H9 (cell line): Measurements from ENCODE around the gene CCIN. TPM values are rescaled to one million over a fixed set of nuclear protein-coding genes. Genes with fewer than 3 reads are reported as not detected.

Source experiments
- DNase-seq: peaks from one replicate; pipeline ENCODE4 v3.0.0-alpha.2; 2017
- H2AFZ ChIP-seq: one replicate; pipeline ENCODE4 v1.6.1; 2013; ENCODE audit warnings: mild to moderate bottlenecking, low read length, control low read depth, moderate library complexity
- H2AK5ac ChIP-seq: 2 replicates; pipeline ENCODE4 v1.6.1; 2013; ENCODE audit warnings: low read length, control low read depth, mixed read lengths; ENCODE audit not compliant: insufficient read length
- H2BK120ac ChIP-seq: one replicate; pipeline ENCODE4 v1.6.1; 2013; ENCODE audit warnings: low read depth, mild to moderate bottlenecking, low read length, control low read depth, inconsistent platforms; ENCODE audit not compliant: poor library complexity, severe bottlenecking
- H2BK12ac ChIP-seq: 2 replicates; pipeline ENCODE4 v1.6.1; 2013; ENCODE audit warnings: low read length, control low read depth, mixed read lengths, low read depth; ENCODE audit not compliant: insufficient read length
- H2BK15ac ChIP-seq: 2 replicates; pipeline ENCODE4 v1.6.1; 2013; ENCODE audit warnings: low read depth, low read length, control low read depth
- H2BK20ac ChIP-seq: one replicate; pipeline ENCODE4 v1.6.1; 2013; ENCODE audit warnings: low read depth, mild to moderate bottlenecking, low read length, control low read depth, inconsistent platforms; ENCODE audit not compliant: poor library complexity, severe bottlenecking
- H2BK5ac ChIP-seq: 2 replicates; pipeline ENCODE4 v1.6.1; 2013; ENCODE audit warnings: low read length, control low read depth, mixed read lengths; ENCODE audit not compliant: insufficient read length
- H3K14ac ChIP-seq: 2 replicates; pipeline ENCODE4 v1.6.1; 2013; ENCODE audit warnings: low read length, control low read depth; ENCODE audit not compliant: insufficient read depth
- H3K18ac ChIP-seq: 2 replicates; pipeline ENCODE4 v1.6.1; 2013; ENCODE audit warnings: low read depth, mild to moderate bottlenecking, mixed read lengths, low read length, control low read depth; ENCODE audit not compliant: insufficient read length
- H3K23ac ChIP-seq: 2 replicates; pipeline ENCODE4 v1.6.1; 2013; ENCODE audit warnings: low read length, control low read depth, mixed read lengths, low read depth; ENCODE audit not compliant: insufficient read length
- H3K23me2 ChIP-seq: 2 replicates; pipeline ENCODE4 v1.6.1; 2013; ENCODE audit warnings: low read depth, mild to moderate bottlenecking, mixed read lengths, low read length, control low read depth; ENCODE audit not compliant: insufficient read length, poor library complexity, severe bottlenecking
- H3K27ac ChIP-seq: 2 replicates; pipeline ENCODE4 v1.5.1; 2013; ENCODE audit warnings: low read length, control low read depth, mixed read lengths, low read depth; ENCODE audit not compliant: insufficient read length
- H3K27me3 ChIP-seq: 2 replicates; pipeline ENCODE4 v1.6.1; 2013; ENCODE audit warnings: low read length, control low read depth, inconsistent platforms; ENCODE audit not compliant: insufficient read depth
- H3K4ac ChIP-seq: 2 replicates; pipeline ENCODE4 v1.6.1; 2013; ENCODE audit warnings: low read depth, mild to moderate bottlenecking, control low read depth, inconsistent platforms, low read length, moderate library complexity
- H3K4me1 ChIP-seq: 2 replicates; pipeline ENCODE4 v1.6.1; 2013; ENCODE audit warnings: low read length, control low read depth, inconsistent platforms; ENCODE audit not compliant: insufficient read depth
- H3K4me2 ChIP-seq: 2 replicates; pipeline ENCODE4 v1.6.1; 2013; ENCODE audit warnings: low read length, control low read depth, mixed read lengths; ENCODE audit not compliant: insufficient read length, insufficient read depth
- H3K56ac ChIP-seq: 2 replicates; pipeline ENCODE4 v1.6.1; 2013; ENCODE audit warnings: low read depth, mild to moderate bottlenecking, mixed read lengths, low read length, control low read depth; ENCODE audit not compliant: insufficient read length
- H3K79me1 ChIP-seq: 2 replicates; pipeline ENCODE4 v1.6.1; 2013; ENCODE audit warnings: low read depth, mild to moderate bottlenecking, moderate library complexity, low read length, control low read depth, inconsistent platforms; ENCODE audit not compliant: insufficient read depth, poor library complexity, severe bottlenecking
- H3K79me2 ChIP-seq: 2 replicates; pipeline ENCODE4 v1.6.1; 2013; ENCODE audit warnings: low read length, control low read depth, inconsistent platforms; ENCODE audit not compliant: insufficient read depth
- H3K9ac ChIP-seq: 2 replicates; pipeline ENCODE4 v1.6.1; 2013; ENCODE audit warnings: low read length, control low read depth, mixed read lengths; ENCODE audit not compliant: insufficient read length; ENCODE audit errors: extremely low read depth
- H3K9me3 ChIP-seq: one replicate; pipeline ENCODE4 v1.6.1; 2013; ENCODE audit warnings: low read depth, low read length, inconsistent platforms; ENCODE audit not compliant: control insufficient read depth
- H3T11ph ChIP-seq: one replicate; pipeline ENCODE4 v1.6.1; 2013; ENCODE audit warnings: mild to moderate bottlenecking, low read length, control low read depth, inconsistent platforms
- H4K20me1 ChIP-seq: one replicate; pipeline ENCODE4 v1.6.1; 2013; ENCODE audit not compliant: control insufficient read depth, insufficient read length, insufficient read depth
- H4K5ac ChIP-seq: 2 replicates; pipeline ENCODE4 v1.6.1; 2013; ENCODE audit warnings: low read depth, mild to moderate bottlenecking, mixed read lengths, low read length, control low read depth; ENCODE audit not compliant: insufficient read length
- H4K8ac ChIP-seq: replicated peaks from 2 replicates; pipeline ENCODE4 v1.6.1; 2013; ENCODE audit warnings: low read length, control low read depth, mixed read lengths, low read depth; ENCODE audit not compliant: insufficient read length
- H4K91ac ChIP-seq: 2 replicates; pipeline ENCODE4 v1.6.1; 2013; ENCODE audit warnings: low read depth, mild to moderate bottlenecking, moderate library complexity, mixed read lengths, low read length, control low read depth; ENCODE audit not compliant: insufficient read length
- H3K27ac Mint-ChIP-seq, 3 experiments: 2 replicates in 2 of 3; 3 replicates in 1 of 3; pipeline ENCODE4 v1.8.0; 2020 to 2021; ENCODE audit warnings: mixed read lengths in 3 of 3, mild to moderate bottlenecking in 1 of 3, moderate library complexity in 1 of 3
- H3K27me3 Mint-ChIP-seq: 2 replicates; pipeline ENCODE4 v1.8.0; 2021; ENCODE audit warnings: low read depth, mild to moderate bottlenecking, moderate library complexity, mixed read lengths
- H3K36me3 Mint-ChIP-seq, 3 experiments: 2 replicates in 2 of 3; 3 replicates in 1 of 3; pipeline ENCODE4 v1.8.0; 2020 to 2021; ENCODE audit warnings: low read depth in 3 of 3, mixed read lengths in 3 of 3; ENCODE audit not compliant: insufficient read depth in 1 of 3
- H3K4me1 Mint-ChIP-seq, 2 experiments: 2 replicates each; pipeline ENCODE4 v1.8.0; 2020; ENCODE audit warnings: mixed read lengths in 2 of 2
- H3K4me3 Mint-ChIP-seq, 2 experiments: 2 replicates in 1 of 2; 3 replicates in 1 of 2; pipeline ENCODE4 v1.8.0; 2020 to 2021; ENCODE audit warnings: mild to moderate bottlenecking in 2 of 2, mixed read lengths in 2 of 2, moderate library complexity in 1 of 2
- H3K9me3 Mint-ChIP-seq, 2 experiments: 2 replicates in 1 of 2; 3 replicates in 1 of 2; pipeline ENCODE4 v1.8.0; 2020; ENCODE audit warnings: mild to moderate bottlenecking in 2 of 2, mixed read lengths in 2 of 2, moderate library complexity in 1 of 2
- WGBS: extraction: QIAGEN DNeasy Blood & Tissue Kit; methylation state at CpG from one replicate; pipeline ENCODE4 v1.1.7; 2013; ENCODE audit warnings: missing lambda C conversion rate, low lambda C conversion rate, mixed read lengths; ENCODE audit not compliant: insufficient read length; ENCODE audit errors: extremely low coverage; 5-methylcytosine and 5-hydroxymethylcytosine counted together
- total RNA-seq: library from RNA; stranded (reverse); gene quantifications from 2 replicates; pipeline ENCODE4 v1.2.1, GENCODE V29; 2021
- TF ChIP-seq, protein P1 (sequence below): fragments of 200-600 bp; sonication (generic); conservative IDR thresholded peaks from 3 replicates; pipeline ENCODE4 v1.8.0; 2021; ENCODE audit warnings: antibody characterized with exemption, mild to moderate bottlenecking

CCIN gene
- total RNA-seq, 1 experiment from 2014 or later = not detected

DNA sequence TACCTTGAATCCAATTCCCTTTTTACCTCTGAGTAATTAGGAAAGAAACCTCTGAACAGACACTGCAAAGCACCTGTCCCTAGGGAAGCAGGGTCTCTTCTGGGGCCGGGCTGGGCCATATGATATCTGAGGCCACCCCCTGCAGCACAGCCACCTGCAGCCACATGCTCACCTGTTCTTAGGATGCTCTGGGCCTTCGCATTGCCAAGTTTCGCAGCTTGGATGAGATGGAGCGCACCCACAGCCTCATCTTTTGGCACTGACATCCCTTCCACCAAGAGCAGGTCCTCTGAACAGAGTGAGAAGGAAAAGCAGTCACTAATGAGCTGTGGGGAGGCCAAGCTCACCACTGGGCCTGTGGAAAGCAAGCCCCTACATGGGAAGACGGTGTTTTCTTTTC, 48.8 kb downstream of the CCIN start:
- H3K4me1 ChIP-seq = no peaks in the 10 kb centered on the region
- WGBS = no CpG with 5 or more reads among the region's 5 CpGs
- no peak overlapping the region for H3T11ph ChIP-seq
- no peak overlapping the region for H3K4me3 Mint-ChIP-seq
- no peak overlapping the region for H2AFZ ChIP-seq
- H3K9me3 ChIP-seq = no peaks in the 10 kb centered on the region
- H3K14ac ChIP-seq = no peak overlapping the region
- no peaks in the 10 kb centered on the region for H3K23me2 ChIP-seq
- peaks cover 1% of the 10 kb centered on the region for H4K20me1 ChIP-seq
- H3K4me2 ChIP-seq = no peak overlapping the region
- no peak overlapping the region for H3K27ac Mint-ChIP-seq
- H2BK5ac ChIP-seq = no peak overlapping the region
- H3K79me1 ChIP-seq = no peaks in the 10 kb centered on the region
- no peak overlapping the region for H4K8ac ChIP-seq
- H3K27me3 ChIP-seq = no peaks in the 10 kb centered on the region
- no peak overlapping the region for H3K18ac ChIP-seq
- H2BK15ac ChIP-seq = no peak overlapping the region
- H2BK120ac ChIP-seq = no peak overlapping the region
- no peaks in the 10 kb centered on the region for H3K79me2 ChIP-seq
- H3K36me3 Mint-ChIP-seq = peaks cover 25 to 68% (median 54%) of the 10 kb centered on the region in 3 experiments
- no peak overlapping the region for H3K4ac ChIP-seq
- H2AK5ac ChIP-seq = no peak overlapping the region
- no peak overlapping the region for H3K9ac ChIP-seq
- H3K9me3 Mint-ChIP-seq = no peaks in the 10 kb centered on the region; a peak in 2 of 5 replicates
- H3K27me3 Mint-ChIP-seq = no peaks in the 10 kb centered on the region
- H3K23ac ChIP-seq = no peak overlapping the region
- TF ChIP-seq, protein P1, sequence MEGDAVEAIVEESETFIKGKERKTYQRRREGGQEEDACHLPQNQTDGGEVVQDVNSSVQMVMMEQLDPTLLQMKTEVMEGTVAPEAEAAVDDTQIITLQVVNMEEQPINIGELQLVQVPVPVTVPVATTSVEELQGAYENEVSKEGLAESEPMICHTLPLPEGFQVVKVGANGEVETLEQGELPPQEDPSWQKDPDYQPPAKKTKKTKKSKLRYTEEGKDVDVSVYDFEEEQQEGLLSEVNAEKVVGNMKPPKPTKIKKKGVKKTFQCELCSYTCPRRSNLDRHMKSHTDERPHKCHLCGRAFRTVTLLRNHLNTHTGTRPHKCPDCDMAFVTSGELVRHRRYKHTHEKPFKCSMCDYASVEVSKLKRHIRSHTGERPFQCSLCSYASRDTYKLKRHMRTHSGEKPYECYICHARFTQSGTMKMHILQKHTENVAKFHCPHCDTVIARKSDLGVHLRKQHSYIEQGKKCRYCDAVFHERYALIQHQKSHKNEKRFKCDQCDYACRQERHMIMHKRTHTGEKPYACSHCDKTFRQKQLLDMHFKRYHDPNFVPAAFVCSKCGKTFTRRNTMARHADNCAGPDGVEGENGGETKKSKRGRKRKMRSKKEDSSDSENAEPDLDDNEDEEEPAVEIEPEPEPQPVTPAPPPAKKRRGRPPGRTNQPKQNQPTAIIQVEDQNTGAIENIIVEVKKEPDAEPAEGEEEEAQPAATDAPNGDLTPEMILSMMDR = no peak
- no peak overlapping the region for H4K5ac ChIP-seq
- H2BK12ac ChIP-seq = no peak overlapping the region
- no peak overlapping the region for H4K91ac ChIP-seq
- no peak for DNase-seq
- no peak overlapping the region for H3K56ac ChIP-seq
- H3K4me1 Mint-ChIP-seq = no peaks in the 10 kb centered on the region
- no peak overlapping the region for H2BK20ac ChIP-seq
- H3K27ac ChIP-seq = no peak overlapping the region
